GM12891 (cell line): Measurements from ENCODE around the gene RAD23A.
"Not testable (repeated sequence)": the region's sequence is repeated elsewhere in the genome, so short reads cannot be mapped to it uniquely, and the experiment has no call there.

Experiments
- POLR2A ChIP-seq: IDR thresholded peaks from 2 replicates; pipeline ENCODE4 v1.6.1; 2011; ENCODE audit warnings: low read depth, low read length, control low read depth
- POLR2AphosphoS5 ChIP-seq: IDR thresholded peaks from 2 replicates; pipeline ENCODE4 v1.6.1; 2011; ENCODE audit warnings: low read depth, low read length, control low read depth
- POU2F2 ChIP-seq: IDR thresholded peaks from 2 replicates; pipeline ENCODE4 v1.6.1; 2011; ENCODE audit warnings: low read depth, mild to moderate bottlenecking, control low read depth, low read length, moderate library complexity
- TAF1 ChIP-seq: IDR thresholded peaks from 2 replicates; pipeline ENCODE4 v1.6.1; 2011; ENCODE audit warnings: low read depth, low read length, control low read depth

DNA sequence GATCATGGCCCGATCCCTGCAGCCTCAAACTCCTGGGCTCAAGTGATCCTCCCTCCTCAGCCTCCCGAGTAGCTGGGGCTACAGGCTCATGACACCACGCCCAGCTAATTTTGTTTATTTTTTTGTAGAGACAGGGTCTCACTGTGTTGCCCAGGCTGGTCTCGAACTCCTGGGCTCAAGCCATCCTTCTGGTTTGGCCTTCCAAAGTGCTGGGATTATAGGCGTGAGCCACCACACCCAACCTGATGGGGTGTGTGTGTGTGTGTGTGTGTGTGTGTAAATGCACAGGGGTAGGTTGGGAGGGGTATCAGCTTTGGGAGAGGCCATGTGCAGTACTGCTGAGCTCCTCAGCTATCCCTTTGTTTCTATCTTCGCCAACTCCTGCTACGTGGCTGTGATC lies 30.4 kb downstream of the RAD23A start:
- TF ChIP-seq TAF1, POLR2AphosphoS5, POU2F2, POLR2A: not testable (repeated sequence)
